ENCODE data around the gene PTPRJ.

The PTPRJ gene

DNA sequence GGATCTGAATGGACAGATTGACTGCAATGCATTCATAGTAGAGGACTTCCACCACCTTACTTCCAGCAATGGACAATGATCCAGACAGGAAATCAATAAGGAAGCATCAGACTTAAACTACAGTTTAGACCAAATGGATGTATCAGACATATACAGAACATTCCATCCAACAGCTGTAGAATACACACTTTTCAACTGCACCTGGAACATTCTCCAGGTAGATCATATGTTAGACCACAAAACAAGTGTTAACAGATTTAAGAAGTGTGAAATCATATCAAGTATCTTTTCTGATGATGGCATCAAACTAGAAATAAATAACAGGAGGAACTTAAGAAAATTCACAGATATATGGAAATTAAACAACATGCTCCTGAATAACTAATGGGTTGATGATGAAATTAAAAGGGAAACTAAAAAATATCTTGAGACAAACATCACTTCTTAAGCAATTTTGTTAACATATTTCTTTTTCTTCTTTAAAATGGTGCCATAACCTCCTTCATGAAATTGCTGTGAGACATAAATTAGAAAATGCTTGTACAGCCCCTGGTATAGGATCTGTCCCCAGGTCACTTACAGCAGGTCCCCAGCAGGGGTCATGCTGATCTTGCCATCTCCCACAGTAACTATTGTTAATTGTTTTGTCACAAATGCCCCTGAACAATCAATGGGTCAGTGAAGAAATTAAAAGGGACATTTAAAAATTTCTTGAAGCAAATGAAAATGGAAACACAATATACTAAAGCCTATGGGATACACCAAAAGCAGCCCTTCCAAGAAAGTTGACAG lies 136.3 kb downstream of the PTPRJ start:
- no peak overlapping the region for H3K4me3 ChIP-seq (ENCODE audit: low read depth, low read length)
- TF ChIP-seq, protein P1, sequence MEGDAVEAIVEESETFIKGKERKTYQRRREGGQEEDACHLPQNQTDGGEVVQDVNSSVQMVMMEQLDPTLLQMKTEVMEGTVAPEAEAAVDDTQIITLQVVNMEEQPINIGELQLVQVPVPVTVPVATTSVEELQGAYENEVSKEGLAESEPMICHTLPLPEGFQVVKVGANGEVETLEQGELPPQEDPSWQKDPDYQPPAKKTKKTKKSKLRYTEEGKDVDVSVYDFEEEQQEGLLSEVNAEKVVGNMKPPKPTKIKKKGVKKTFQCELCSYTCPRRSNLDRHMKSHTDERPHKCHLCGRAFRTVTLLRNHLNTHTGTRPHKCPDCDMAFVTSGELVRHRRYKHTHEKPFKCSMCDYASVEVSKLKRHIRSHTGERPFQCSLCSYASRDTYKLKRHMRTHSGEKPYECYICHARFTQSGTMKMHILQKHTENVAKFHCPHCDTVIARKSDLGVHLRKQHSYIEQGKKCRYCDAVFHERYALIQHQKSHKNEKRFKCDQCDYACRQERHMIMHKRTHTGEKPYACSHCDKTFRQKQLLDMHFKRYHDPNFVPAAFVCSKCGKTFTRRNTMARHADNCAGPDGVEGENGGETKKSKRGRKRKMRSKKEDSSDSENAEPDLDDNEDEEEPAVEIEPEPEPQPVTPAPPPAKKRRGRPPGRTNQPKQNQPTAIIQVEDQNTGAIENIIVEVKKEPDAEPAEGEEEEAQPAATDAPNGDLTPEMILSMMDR (IDR thresholded peaks at IDR 0.05; ENCODE audit: low read depth, low read length, missing control alignments): peak; percentile 55
- DNase-seq (ENCODE audit: low read depth): no peak

DNA sequence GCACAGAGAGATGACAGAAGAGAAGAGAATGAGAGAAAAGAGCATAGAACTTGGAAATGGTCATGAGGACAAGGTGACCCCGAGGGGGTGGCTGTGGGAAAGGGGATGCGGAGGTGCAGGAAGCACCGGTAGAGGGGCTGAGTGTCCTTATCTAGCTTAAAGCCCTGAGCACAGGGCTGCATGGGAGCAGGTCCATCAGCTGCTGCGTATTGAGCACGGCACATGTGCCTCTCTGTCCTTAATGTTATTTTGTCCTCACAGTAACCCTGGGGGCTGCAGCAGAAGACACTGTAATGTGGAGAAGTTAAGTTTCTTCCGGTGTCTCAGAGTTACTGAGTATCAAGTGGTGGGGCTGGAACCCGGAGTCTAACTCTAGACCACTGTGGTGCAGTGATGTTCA lies 141.9 kb downstream of the PTPRJ start:
- no peak for DNase-seq (ENCODE audit: low read depth)
- TF ChIP-seq, protein P1 (IDR thresholded peaks at IDR 0.05; ENCODE audit: low read depth, low read length, missing control alignments): no peak
- H3K4me3 ChIP-seq (ENCODE audit: low read depth, low read length): no peak overlapping the region

DNA sequence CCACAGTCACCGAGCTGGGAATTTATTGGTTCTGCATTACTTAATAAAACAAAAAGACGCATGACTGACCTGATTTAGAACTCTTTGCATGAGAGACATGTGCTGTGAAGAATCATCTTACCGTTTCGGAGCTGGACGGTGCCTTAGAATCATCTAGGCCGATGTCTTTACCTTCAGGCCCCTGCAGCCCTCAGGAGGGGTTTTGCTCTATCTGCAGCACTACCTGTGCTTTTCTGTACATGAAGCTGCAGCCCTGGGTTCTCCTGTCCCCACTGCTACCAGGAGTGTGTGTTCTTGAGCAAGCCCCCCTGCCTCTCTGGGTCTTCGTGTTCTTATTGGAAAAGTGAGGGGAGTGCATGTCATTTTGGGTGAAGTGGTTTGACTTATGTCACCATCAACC lies 142.3 kb downstream of the PTPRJ start:
- DNase-seq (ENCODE audit: low read depth): no peak
- TF ChIP-seq, protein P1 (IDR thresholded peaks at IDR 0.05; ENCODE audit: low read depth, low read length, missing control alignments): no peak
- H3K4me3 ChIP-seq (ENCODE audit: low read depth, low read length): no peak overlapping the region

DNA sequence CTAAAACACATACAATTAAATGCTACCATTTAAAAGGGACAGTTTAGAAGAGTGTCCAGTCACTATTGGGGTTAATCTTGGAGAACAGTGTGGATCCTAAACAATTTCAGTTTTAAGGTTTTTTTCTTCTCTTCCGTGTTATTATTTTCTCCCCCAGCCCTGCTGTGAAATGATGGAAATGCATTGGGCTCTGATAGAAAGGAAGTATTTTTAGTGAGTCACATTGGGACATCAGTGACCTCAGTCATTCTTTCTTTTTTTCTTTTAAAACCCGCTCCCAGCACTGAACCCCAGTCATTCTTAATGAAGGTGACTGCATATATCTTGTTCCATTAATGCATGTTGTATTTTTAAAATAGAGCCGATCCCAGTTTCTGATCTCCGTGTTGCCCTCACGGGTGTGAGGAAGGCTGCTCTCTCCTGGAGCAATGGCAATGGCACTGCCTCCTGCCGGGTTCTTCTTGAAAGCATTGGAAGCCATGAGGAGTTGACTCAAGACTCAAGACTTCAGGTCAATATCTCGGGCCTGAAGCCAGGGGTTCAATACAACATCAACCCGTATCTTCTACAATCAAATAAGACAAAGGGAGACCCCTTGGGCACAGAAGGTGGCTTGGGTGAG lies 143.0 kb downstream of the PTPRJ start:
- H3K4me3 ChIP-seq (ENCODE audit: low read depth, low read length): no peak overlapping the region
- TF ChIP-seq, protein P1 (IDR thresholded peaks at IDR 0.05; ENCODE audit: low read depth, low read length, missing control alignments): no peak
- DNase-seq (ENCODE audit: low read depth): no peak

DNA sequence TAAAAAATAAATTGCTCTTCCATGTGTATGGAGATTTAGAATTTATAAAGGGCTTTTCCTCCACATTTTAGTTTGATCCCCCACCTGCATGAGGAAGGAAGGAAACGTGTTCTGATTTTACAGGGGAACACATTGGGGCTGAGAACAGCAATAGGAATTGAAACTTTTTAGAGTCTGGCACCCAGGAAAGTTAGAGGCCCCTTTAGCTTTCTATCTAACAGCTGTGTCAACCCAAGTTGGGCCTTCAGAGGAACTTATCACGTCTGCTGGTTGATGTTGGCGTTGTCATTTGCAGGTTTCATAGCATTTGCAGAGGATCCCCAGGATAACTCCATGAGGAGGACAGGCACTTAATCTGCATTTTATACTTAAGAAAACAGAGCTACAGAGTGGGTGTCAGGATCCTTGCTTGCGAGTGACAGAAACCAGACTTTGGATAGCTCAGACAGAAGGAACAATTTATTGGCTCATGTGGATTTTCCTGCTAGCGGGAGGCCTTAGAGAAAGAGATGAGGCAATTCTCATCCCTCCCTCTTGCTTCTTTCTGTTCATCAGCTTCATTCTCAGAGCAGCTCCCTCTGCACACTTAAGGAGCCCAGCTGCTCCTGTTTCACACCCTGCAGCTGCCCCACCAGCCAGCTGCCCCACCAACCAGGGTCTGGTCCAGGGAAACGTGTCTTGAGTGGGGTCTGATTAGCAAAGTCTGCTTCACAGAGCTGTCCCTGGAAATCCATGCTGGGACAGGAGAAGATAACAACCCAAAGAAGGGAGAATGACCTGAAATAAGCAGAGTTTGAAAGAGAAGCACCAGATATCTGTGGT lies 143.8 kb downstream of the PTPRJ start:
- no peak for DNase-seq (ENCODE audit: low read depth)
- no peak overlapping the region for H3K4me3 ChIP-seq (ENCODE audit: low read depth, low read length)
- TF ChIP-seq, protein P1 (IDR thresholded peaks at IDR 0.05; ENCODE audit: low read depth, low read length, missing control alignments): no peak

DNA sequence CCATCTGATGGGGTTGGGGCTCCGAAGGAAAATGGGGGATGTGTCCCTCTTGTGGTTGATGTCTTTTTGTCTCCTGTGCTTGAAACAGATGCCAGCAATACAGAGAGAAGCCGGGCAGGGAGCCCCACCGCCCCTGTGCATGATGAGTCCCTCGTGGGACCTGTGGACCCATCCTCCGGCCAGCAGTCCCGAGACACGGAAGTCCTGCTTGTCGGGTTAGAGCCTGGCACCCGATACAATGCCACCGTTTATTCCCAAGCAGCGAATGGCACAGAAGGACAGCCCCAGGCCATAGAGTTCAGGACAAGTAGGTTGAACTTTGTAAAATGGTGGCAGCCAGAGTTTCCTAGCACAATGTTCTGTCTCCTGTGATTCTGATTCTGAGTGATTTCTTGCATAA lies 144.5 kb downstream of the PTPRJ start:
- TF ChIP-seq, protein P1 (IDR thresholded peaks at IDR 0.05; ENCODE audit: low read depth, low read length, missing control alignments): no peak
- DNase-seq (ENCODE audit: low read depth): no peak
- no peak overlapping the region for H3K4me3 ChIP-seq (ENCODE audit: low read depth, low read length)

Data from GM12864 (cell line).